GM12878 (cell line): ENCODE measurements around the gene CMAS. TPM values are rescaled to one million over a fixed set of nuclear protein-coding genes. Genes with fewer than 3 reads are reported as not detected.

Source experiments
- ATAC-seq: fragments of 200-7000 bp; cut with Tn5 transposase; 3 replicates; pipeline ENCODE4 v1.9.1; 2020; ENCODE audit warnings: mild to moderate bottlenecking, moderate library complexity
- BruUV-seq: library from RNA; stranded (reverse); fragments of 400-500 nt; replicated peaks from 2 replicates; lab custom pipeline; 2021; lab: Mats Ljungman, UMichigan
- CTCF ChIA-PET: fragments of 300-600 bp; sonication (Branson Sonifier 250); formaldehyde crosslinking; extraction: SDS; loops from one replicate; lab custom pipeline; 2021; ENCODE audit warnings: inconsistent platforms; lab: Yijun Ruan, JAX
- POLR2A ChIA-PET: fragments of 350-600 bp; formaldehyde crosslinking; extraction: SDS; loops from one replicate; lab custom pipeline; 2021; ENCODE audit warnings: inconsistent platforms; lab: Charles Lee
- RAD21 ChIA-PET: fragments of 300-600 bp; sonication (Branson Sonifier 250); formaldehyde crosslinking; loops from one replicate; lab custom pipeline; 2023; ENCODE audit warnings: antibody characterized with exemption; ENCODE audit not compliant: unreplicated experiment; lab: Charles Lee
- SMC1A ChIA-PET: fragments of 300-600 bp; sonication (Branson Sonifier 250); formaldehyde crosslinking; loops from one replicate; lab custom pipeline; 2023; ENCODE audit not compliant: unreplicated experiment, uncharacterized antibody; lab: Charles Lee
- DNase-seq: peaks from one replicate; pipeline ENCODE4 v3.0.0-alpha.2; 2011; ENCODE audit warnings: low read depth, low spot score
- FAIRE-seq: peaks from 3 replicates; lab custom pipeline; 2011; peaks lifted over from hg19 to GRCh38; lab: Jason Lieb, UNC
- H2AFZ ChIP-seq: 2 replicates; pipeline ENCODE4 v1.6.0; 2011; ENCODE audit warnings: low read depth, low read length, control low read depth; ENCODE audit not compliant: control insufficient read depth
- H3K27ac ChIP-seq: 2 replicates; pipeline ENCODE4 v1.5.1; 2011; ENCODE audit warnings: control low read depth; ENCODE audit not compliant: control insufficient read depth, insufficient read depth
- H3K27me3 ChIP-seq, 2 experiments: replicated peaks in 1 of 2; 2 replicates each; pipeline versions ENCODE4 v1.6.0 to v1.6.1; 2011; ENCODE audit warnings: low read length in 1 of 2; ENCODE audit not compliant: control insufficient read depth in 2 of 2, insufficient read depth in 2 of 2
- H3K36me3 ChIP-seq, 2 experiments: 2 replicates each; pipeline ENCODE4 v1.5.1; 2011; ENCODE audit warnings: low read length in 1 of 2; ENCODE audit not compliant: control insufficient read depth in 2 of 2, insufficient read depth in 2 of 2
- H3K4me1 ChIP-seq: 2 replicates; pipeline ENCODE4 v1.6.1; 2011; ENCODE audit warnings: mild to moderate bottlenecking, low read length, moderate library complexity, mixed read lengths; ENCODE audit not compliant: control insufficient read depth, insufficient read depth
- H3K4me2 ChIP-seq: 2 replicates; pipeline ENCODE4 v1.6.0; 2011; ENCODE audit warnings: control low read depth; ENCODE audit not compliant: control insufficient read depth, insufficient read depth
- H3K4me3 ChIP-seq: fragments of 200-600 bp; sonication (generic); 2 replicates; pipeline ENCODE4 v1.5.1; 2016
- H3K79me2 ChIP-seq: 2 replicates; pipeline ENCODE4 v1.6.0; 2011; ENCODE audit warnings: low read length; ENCODE audit not compliant: control insufficient read depth, insufficient read depth
- H3K9ac ChIP-seq: 2 replicates; pipeline ENCODE4 v1.8.0; 2011; ENCODE audit warnings: low read length, control low read depth, mixed read lengths; ENCODE audit not compliant: control insufficient read depth, insufficient read depth
- H3K9me3 ChIP-seq: replicated peaks from 3 replicates; pipeline ENCODE4 v1.5.1; 2011; ENCODE audit warnings: mild to moderate bottlenecking, low read length; ENCODE audit not compliant: control insufficient read depth, insufficient read depth
- H4K20me1 ChIP-seq: 2 replicates; pipeline ENCODE4 v1.6.0; 2011; ENCODE audit not compliant: control insufficient read depth, insufficient read depth
- CREM ChIP-seq: IDR thresholded peaks from 2 replicates; pipeline ENCODE4 v1.6.1; 2014; ENCODE audit warnings: antibody characterized with exemption, low read depth
- EZH2 ChIP-seq: IDR thresholded peaks from 2 replicates; pipeline ENCODE4 v1.6.1; 2012; ENCODE audit warnings: low read depth, mild to moderate bottlenecking, control low read depth, inconsistent platforms, low read length, borderline replicate concordance; ENCODE audit not compliant: control insufficient read depth
- NRF1 ChIP-seq: conservative IDR thresholded peaks from 2 replicates; pipeline ENCODE4 v1.6.1; 2011; ENCODE audit warnings: mild to moderate bottlenecking, low read depth, low read length, improper control_type of control experiment
- POLR2AphosphoS2 ChIP-seq: IDR thresholded peaks from 2 replicates; pipeline ENCODE4 v1.6.1; 2011; ENCODE audit warnings: low read depth, mild to moderate bottlenecking, low read length, improper control_type of control experiment, moderate library complexity
- SUPT20H ChIP-seq: IDR thresholded peaks from 2 replicates; pipeline ENCODE4 v1.6.1; 2011; ENCODE audit warnings: low read depth, mild to moderate bottlenecking, low read length, moderate library complexity, borderline replicate concordance; ENCODE audit not compliant: control insufficient read depth
- ZBED1 ChIP-seq: IDR thresholded peaks from 2 replicates; pipeline ENCODE4 v1.6.1; 2016; ENCODE audit warnings: borderline replicate concordance
- in situ Hi-C: fragments of 300-500 bp; cut with MboI; formaldehyde crosslinking; loops from 9 replicates; pipeline ENCODE4 v1.14.3; 2018; ENCODE audit warnings: mixed read lengths
- intact Hi-C: fragments of 100-400 bp; cut with micrococcal nuclease; formaldehyde crosslinking; loops from one replicate; pipeline ENCODE4 v1.14.2; 2022; ENCODE audit not compliant: unreplicated experiment
- polyA plus RNA-seq, 11 experiments: library from polyadenylated mRNA; depleted of rRNA in 4 of 11; unstranded in 6 of 11; stranded (reverse) in 5 of 11; fragments of >200 nt; fragmentation: Nextera tagmentation in 4 of 11; fragmentation: Illumina TruSeq in 1 of 11; extraction: Ambion mirVana in 4 of 11; extraction: Trizol in 1 of 11; gene quantifications; 1 replicate in 1 of 11; 2 replicates in 10 of 11; pipeline versions ENCODE4 v1.2.1 to v1.2.3, GENCODE V29; 2011 to 2016; ENCODE audit warnings: inconsistent platforms in 2 of 11, missing spikeins in 2 of 11, low read depth in 1 of 11
- total RNA-seq, 4 experiments: library from RNA; depleted of rRNA in 3 of 4; stranded (reverse); fragments of >200 nt in 3 of 4; fragmentation: Illumina TruSeq in 1 of 4; extraction: Trizol in 1 of 4; gene quantifications; 2 replicates each; pipeline versions ENCODE4 v1.2.1 to v1.2.3, GENCODE V29; 2013 to 2021
- TF ChIP-seq, protein P1 (sequence below): fragments of 450-650 bp; IDR thresholded peaks from 2 replicates; pipeline ENCODE4 v1.6.1; 2017; ENCODE audit warnings: low read depth, mild to moderate bottlenecking, moderate library complexity

CMAS gene
- total and polyA plus RNA-seq, 10 of the 15 experiments (the other 5 are each of a cell fraction or from before 2014, with no cell fraction given) = 12.9 to 73.2 (median 30.8) TPM

DNA sequence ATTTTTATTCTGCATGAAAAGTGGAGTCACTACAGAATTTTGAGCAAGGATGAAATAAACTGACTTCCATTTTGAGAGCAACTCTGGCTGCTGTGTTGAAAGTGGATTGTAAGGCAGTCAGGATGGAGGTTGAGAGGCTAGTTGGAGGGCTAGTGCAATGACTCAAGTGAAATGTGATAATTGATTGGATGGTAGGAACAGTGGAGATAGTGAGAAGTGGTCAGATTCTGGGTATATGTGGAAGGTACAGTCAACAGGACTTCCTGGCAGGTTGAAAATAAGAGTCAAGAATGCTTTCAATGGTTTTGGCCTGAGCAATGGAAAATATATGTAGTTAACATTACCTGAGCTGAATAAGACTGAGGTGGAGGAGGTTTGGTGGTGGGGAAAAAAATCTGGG, 29.0 kb upstream of the CMAS start:
- H3K4me2 ChIP-seq = no peak overlapping the region
- POLR2A ChIA-PET = interaction anchor here (0.6 kb wide), 1 partner anchor 318 kb away, joined by 3 read pairs; no protein-coding TSS in a partner anchor
- FAIRE-seq = no peak
- TF ChIP-seq NRF1 (no peak), POLR2AphosphoS2 (no peak), SUPT20H (no peak), EZH2 (no peak), ZBED1 (no peak), CREM (no peak)
- TF ChIP-seq, protein P1, sequence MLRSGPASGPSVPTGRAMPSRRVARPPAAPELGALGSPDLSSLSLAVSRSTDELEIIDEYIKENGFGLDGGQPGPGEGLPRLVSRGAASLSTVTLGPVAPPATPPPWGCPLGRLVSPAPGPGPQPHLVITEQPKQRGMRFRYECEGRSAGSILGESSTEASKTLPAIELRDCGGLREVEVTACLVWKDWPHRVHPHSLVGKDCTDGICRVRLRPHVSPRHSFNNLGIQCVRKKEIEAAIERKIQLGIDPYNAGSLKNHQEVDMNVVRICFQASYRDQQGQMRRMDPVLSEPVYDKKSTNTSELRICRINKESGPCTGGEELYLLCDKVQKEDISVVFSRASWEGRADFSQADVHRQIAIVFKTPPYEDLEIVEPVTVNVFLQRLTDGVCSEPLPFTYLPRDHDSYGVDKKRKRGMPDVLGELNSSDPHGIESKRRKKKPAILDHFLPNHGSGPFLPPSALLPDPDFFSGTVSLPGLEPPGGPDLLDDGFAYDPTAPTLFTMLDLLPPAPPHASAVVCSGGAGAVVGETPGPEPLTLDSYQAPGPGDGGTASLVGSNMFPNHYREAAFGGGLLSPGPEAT = no peak
- RAD21 ChIA-PET = no interaction called here
- BruUV-seq = no TSS peak
- no peak for DNase-seq
- CTCF ChIA-PET = interaction anchor here (2.6 kb wide), 1 partner anchor 318 kb away, joined by 48 read pairs; no protein-coding TSS in a partner anchor
- ATAC-seq = no peak
- no peak overlapping the region for H3K9ac ChIP-seq
- no peaks in the 10 kb centered on the region for H4K20me1 ChIP-seq
- no peaks in the 10 kb centered on the region for H3K9me3 ChIP-seq
- no peak overlapping the region for H3K27ac ChIP-seq
- no peaks in the 10 kb centered on the region for H3K36me3 ChIP-seq
- H3K79me2 ChIP-seq = no peaks in the 10 kb centered on the region
- no peaks in the 10 kb centered on the region for H3K4me1 ChIP-seq
- in situ Hi-C loops = loop anchor here (5.0 kb wide), 1 partner anchor 320 kb away; no protein-coding TSS in a partner anchor
- intact Hi-C loops = no loop called here
- SMC1A ChIA-PET = interaction anchor here (1.6 to 2.6 kb wide), 2 partner anchors 48 to 320 kb away, joined by 4 to 27 read pairs; no protein-coding TSS in a partner anchor
- H3K27me3 ChIP-seq = no peaks in the 10 kb centered on the region
- H3K4me3 ChIP-seq = no peak overlapping the region
- no peak overlapping the region for H2AFZ ChIP-seq
